SU-DHL-6 (cell line): ENCODE results near the gene PITPNC1.
"Not testable (repeated sequence)": the region's sequence is repeated elsewhere in the genome, so short reads cannot be mapped to it uniquely, and the experiment has no call there.

ENCODE experiments used
- H2AFZ ChIP-seq: fragments of 200-600 bp; sonication (generic); 2 replicates; pipeline ENCODE4 v1.6.1; 2014; ENCODE audit warnings: low read depth, mild to moderate bottlenecking, moderate library complexity, mixed read lengths, antibody characterized with exemption, low read length; ENCODE audit not compliant: severe bottlenecking
- H3F3A ChIP-seq: fragments of 200-600 bp; shearing (Covaris generic); 2 replicates; pipeline ENCODE4 v1.6.0; 2016; ENCODE audit warnings: antibody characterized with exemption, mild to moderate bottlenecking; ENCODE audit not compliant: insufficient read depth
- H3K27ac ChIP-seq: fragments of 200-600 bp; sonication (generic); 2 replicates; pipeline ENCODE4 v1.5.1; 2016; ENCODE audit warnings: low read depth, mild to moderate bottlenecking, low read length, moderate library complexity, mixed read lengths
- H3K27me3 ChIP-seq: fragments of 200-600 bp; sonication (generic), shearing (Covaris generic); 2 replicates; pipeline ENCODE4 v1.6.0; 2014; ENCODE audit warnings: mild to moderate bottlenecking, low read length
- H3K36me3 ChIP-seq: fragments of 200-600 bp; sonication (generic); 2 replicates; pipeline ENCODE4 v1.6.1; 2014; ENCODE audit warnings: mild to moderate bottlenecking, low read length, mixed read lengths
- H3K4me2 ChIP-seq: fragments of 300-600, 200-600 bp; shearing (Covaris generic), sonication (generic); 2 replicates; pipeline ENCODE4 v1.6.0; 2014; ENCODE audit warnings: low read length, low read depth, mild to moderate bottlenecking; ENCODE audit not compliant: poor library complexity, severe bottlenecking
- H3K4me3 ChIP-seq: fragments of 200-600 bp; sonication (generic); 2 replicates; pipeline ENCODE4 v1.5.1; 2014; ENCODE audit warnings: antibody characterized with exemption, low read length, mild to moderate bottlenecking, mixed read lengths; ENCODE audit not compliant: insufficient read depth, poor library complexity, severe bottlenecking
- H3K79me2 ChIP-seq: fragments of 200-600 bp; sonication (generic); 2 replicates; pipeline ENCODE4 v1.6.1; 2014; ENCODE audit warnings: mild to moderate bottlenecking, low read length, moderate library complexity; ENCODE audit not compliant: insufficient read depth
- H3K9ac ChIP-seq: fragments of 200-600 bp; sonication (generic); 2 replicates; pipeline ENCODE4 v1.7.0; 2014; ENCODE audit warnings: mild to moderate bottlenecking, low read length
- H3K9me2 ChIP-seq: fragments of 200-600 bp; sonication (generic); replicated peaks from 2 replicates; pipeline ENCODE4 v1.6.1; 2014; ENCODE audit warnings: low read length; ENCODE audit not compliant: insufficient read depth
- H3K9me3 ChIP-seq: fragments of 200-600 bp; sonication (generic); 2 replicates; pipeline ENCODE4 v1.6.1; 2014; ENCODE audit warnings: low read length, mixed read lengths; ENCODE audit not compliant: insufficient read depth
- H4K20me1 ChIP-seq: fragments of 200-600 bp; sonication (generic); 2 replicates; pipeline ENCODE4 v1.6.1; 2014; ENCODE audit warnings: low read depth, mild to moderate bottlenecking, antibody characterized with exemption, low read length, moderate library complexity, mixed read lengths
- CTCF ChIP-seq: fragments of 200-600 bp; sonication (generic); IDR thresholded peaks from one replicate; pipeline ENCODE4 v1.5.1; 2017; ENCODE audit warnings: antibody characterized with exemption, mild to moderate bottlenecking, low read length, moderate library complexity; ENCODE audit not compliant: insufficient read depth, poor library complexity, severe bottlenecking
- EZH2phosphoT487 ChIP-seq: fragments of 200-600 bp; sonication (generic), shearing (Covaris generic); conservative IDR thresholded peaks from 2 replicates; pipeline ENCODE4 v1.6.1; 2018; ENCODE audit warnings: mild to moderate bottlenecking, antibody characterized with exemption, low read length, moderate library complexity, mixed read lengths

PITPNC1 gene

DNA sequence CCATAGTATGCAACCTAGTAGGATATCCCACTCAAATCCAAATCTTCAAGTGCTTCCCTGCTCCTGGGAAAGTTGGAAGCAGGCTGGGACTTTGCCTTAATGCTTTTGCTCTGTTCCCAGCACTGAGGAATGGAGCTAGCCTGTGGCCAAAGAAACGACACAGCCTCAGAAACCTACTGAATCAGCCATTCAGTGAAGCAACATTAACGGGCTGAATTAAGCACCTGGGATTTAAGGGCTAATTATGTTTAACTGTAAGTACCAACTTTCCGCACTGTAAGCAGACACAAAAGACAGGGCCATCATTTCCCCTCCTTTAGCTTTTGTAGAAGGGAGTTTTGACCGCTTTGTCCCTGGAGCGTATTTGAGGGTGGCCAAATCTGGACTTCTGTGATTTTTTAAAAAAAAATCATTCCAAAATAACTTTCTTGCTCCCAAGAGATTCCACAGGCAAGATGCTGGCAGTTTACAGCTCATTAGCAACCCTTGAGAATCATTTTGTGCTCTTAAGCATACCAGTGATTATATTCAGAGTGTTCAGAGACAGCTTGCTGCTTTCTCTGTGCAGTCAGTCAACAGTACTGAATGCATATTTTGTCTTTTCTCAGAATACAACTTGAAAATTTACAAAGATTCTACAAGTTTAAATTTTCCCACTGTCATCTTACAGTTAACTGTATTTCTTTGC, 323.1 kb downstream of the PITPNC1 start:
- Histone ChIP-seq H3K9me3 (no peaks in the 10 kb centered on the region), H3K27ac (no peak overlapping the region), H3K27me3 (no peaks in the 10 kb centered on the region), H3K79me2 (no peaks in the 10 kb centered on the region), H2AFZ (no peak overlapping the region), H4K20me1 (no peaks in the 10 kb centered on the region), H3K9ac (no peak overlapping the region), H3K9me2 (no peaks in the 10 kb centered on the region), H3F3A (no peaks in the 10 kb centered on the region), H3K36me3 (no peaks in the 10 kb centered on the region), H3K4me2 (no peak overlapping the region), H3K4me3 (no peak overlapping the region)
- TF ChIP-seq EZH2phosphoT487 (no peak), CTCF (no peak)

- H2AFZ ChIP-seq, result no peak overlapping the region
- TF ChIP-seq EZH2phosphoT487, result no peak
- TF ChIP-seq CTCF, result no peak
- no peaks in the 10 kb centered on the region for H3K9me2 ChIP-seq
- no peaks in the 10 kb centered on the region for H3K27me3 ChIP-seq
- no peaks in the 10 kb centered on the region for H3K36me3 ChIP-seq
- no peaks in the 10 kb centered on the region for H3K79me2 ChIP-seq
- no peak overlapping the region for H3K9ac ChIP-seq
- H3K27ac ChIP-seq, result no peak overlapping the region
- H3K4me2 ChIP-seq, result no peak overlapping the region
- no peaks in the 10 kb centered on the region for H4K20me1 ChIP-seq
- no peaks in the 10 kb centered on the region for H3F3A ChIP-seq
- H3K9me3 ChIP-seq, result no peaks in the 10 kb centered on the region
- no peak overlapping the region for H3K4me3 ChIP-seq
Measured at GRCh38 chr17:67700725-67701119, 323.6 kb downstream of the PITPNC1 start.

DNA sequence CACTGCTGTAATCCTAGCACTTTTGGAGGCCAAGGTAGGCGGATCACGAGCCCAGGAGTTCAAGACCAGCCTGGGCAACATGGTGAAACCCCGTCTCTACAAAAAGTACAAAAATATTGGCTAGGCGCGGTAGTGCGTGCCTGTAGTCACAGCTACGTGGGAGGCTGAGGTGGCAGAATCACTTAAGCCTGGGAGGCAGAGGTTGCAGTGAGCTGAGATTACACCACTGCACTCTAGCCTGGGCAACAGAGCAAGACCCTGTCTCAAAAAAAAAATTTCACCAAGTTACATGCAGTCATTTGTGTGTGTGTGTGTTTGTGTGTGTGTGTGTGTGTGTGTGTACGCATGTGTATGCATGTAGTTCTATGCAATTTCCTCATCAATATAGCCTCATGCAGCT, 325.8 kb downstream of the PITPNC1 start:
- not testable (repeated sequence) for H3K9ac ChIP-seq, H3K4me2 ChIP-seq, H3K9me3 ChIP-seq, H3K4me3 ChIP-seq, H3K9me2 ChIP-seq, H2AFZ ChIP-seq, H3K79me2 ChIP-seq, H3K27me3 ChIP-seq, H3K36me3 ChIP-seq, H3K27ac ChIP-seq, H3F3A ChIP-seq, H4K20me1 ChIP-seq

GRCh38 chr17:67707442-67707841, 330.4 kb downstream of the PITPNC1 start:
- Histone ChIP-seq H3K27me3 (no peaks in the 10 kb centered on the region), H3K9me3 (no peaks in the 10 kb centered on the region), H3K4me2 (no peak overlapping the region), H3K9ac (no peak overlapping the region), H3K36me3 (no peaks in the 10 kb centered on the region), H4K20me1 (no peaks in the 10 kb centered on the region), H3K79me2 (no peaks in the 10 kb centered on the region), H3F3A (no peaks in the 10 kb centered on the region), H3K9me2 (no peaks in the 10 kb centered on the region), H3K27ac (no peak overlapping the region), H2AFZ (no peak overlapping the region), H3K4me3 (no peak overlapping the region)
- no peak for TF ChIP-seq CTCF
- TF ChIP-seq EZH2phosphoT487, result no peak
